ENCODE results near the gene UBASH3A. TPM values are rescaled to one million over a fixed set of nuclear protein-coding genes. Genes with fewer than 3 reads are reported as not detected.

The UBASH3A gene
- total RNA-seq, 6 experiments from 2014 or later, result 0.12 to 0.50 (median 0.15) TPM

DNA sequence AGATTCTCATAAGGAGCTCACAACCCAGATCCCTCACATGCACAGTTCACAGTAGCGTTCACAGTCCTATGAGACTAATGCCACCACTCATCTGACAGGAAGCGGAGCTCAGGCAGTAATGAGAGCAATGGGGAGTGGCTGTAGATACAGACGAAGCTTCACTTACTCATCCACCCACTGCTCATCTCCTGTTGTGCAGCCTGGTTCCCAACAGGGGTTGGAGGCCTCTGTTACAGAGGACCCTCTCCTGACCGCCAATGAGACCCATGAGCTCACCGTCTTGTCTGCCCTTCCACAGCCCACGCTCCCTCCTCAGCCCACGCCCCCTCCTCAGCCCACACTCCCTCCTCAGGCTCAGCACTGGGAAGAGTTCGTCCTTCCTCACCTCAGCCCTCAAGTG is 52.8 kb downstream of the UBASH3A start:
- no peak for DNase-seq
- WGBS (ENCODE audit: insufficient coverage, low coverage, low lambda C conversion rate, missing lambda C conversion rate), result 71% methylated on average over 6 of the region's 8 CpGs
- H3K36me3 ChIP-seq, result no peaks in the 10 kb centered on the region
- peaks cover 0 to 1% (median under 1%) of the 10 kb centered on the region in 4 donors for H3K4me1 ChIP-seq
- peak in 1 of 4 donors; percentile 6 for ATAC-seq
- no peaks in the 10 kb centered on the region for H3K27me3 ChIP-seq
- H3K9me3 ChIP-seq, result no peaks in the 10 kb centered on the region
- H3K4me3 ChIP-seq, result no peak overlapping the region
- TF ChIP-seq, protein P1, sequence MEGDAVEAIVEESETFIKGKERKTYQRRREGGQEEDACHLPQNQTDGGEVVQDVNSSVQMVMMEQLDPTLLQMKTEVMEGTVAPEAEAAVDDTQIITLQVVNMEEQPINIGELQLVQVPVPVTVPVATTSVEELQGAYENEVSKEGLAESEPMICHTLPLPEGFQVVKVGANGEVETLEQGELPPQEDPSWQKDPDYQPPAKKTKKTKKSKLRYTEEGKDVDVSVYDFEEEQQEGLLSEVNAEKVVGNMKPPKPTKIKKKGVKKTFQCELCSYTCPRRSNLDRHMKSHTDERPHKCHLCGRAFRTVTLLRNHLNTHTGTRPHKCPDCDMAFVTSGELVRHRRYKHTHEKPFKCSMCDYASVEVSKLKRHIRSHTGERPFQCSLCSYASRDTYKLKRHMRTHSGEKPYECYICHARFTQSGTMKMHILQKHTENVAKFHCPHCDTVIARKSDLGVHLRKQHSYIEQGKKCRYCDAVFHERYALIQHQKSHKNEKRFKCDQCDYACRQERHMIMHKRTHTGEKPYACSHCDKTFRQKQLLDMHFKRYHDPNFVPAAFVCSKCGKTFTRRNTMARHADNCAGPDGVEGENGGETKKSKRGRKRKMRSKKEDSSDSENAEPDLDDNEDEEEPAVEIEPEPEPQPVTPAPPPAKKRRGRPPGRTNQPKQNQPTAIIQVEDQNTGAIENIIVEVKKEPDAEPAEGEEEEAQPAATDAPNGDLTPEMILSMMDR (IDR thresholded peaks at IDR 0.05), result no peak
- TF ChIP-seq POLR2A (IDR thresholded peaks at IDR 0.05), result no peak
- intact Hi-C loops (cut with DNase I), result no loop called here
- no peak overlapping the region for H3K27ac ChIP-seq

DNA sequence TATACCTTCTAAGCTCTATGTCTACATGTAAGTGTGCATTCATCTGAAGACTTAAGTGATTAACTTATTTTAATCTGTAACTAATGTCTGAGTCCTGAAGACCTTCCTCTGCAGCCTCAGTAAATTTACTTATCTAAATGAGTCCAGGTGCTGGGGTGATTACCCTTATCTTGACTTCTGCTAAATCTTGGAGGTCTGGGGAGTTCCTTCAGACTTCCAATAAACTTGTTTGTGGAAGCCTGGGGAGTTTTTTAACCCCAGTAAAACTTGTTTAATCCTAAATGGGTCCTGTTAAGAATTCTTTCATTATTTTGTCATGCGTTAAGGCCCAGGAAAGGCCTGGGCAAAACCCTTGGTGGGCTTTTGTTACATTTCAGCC is 55.4 kb downstream of the UBASH3A start:
- H3K27ac ChIP-seq, result no peak overlapping the region
- no peaks in the 10 kb centered on the region for H3K9me3 ChIP-seq
- 83% methylated on average over 1 of the region's 1 CpG for WGBS (ENCODE audit: insufficient coverage, low coverage, low lambda C conversion rate, missing lambda C conversion rate)

DNA sequence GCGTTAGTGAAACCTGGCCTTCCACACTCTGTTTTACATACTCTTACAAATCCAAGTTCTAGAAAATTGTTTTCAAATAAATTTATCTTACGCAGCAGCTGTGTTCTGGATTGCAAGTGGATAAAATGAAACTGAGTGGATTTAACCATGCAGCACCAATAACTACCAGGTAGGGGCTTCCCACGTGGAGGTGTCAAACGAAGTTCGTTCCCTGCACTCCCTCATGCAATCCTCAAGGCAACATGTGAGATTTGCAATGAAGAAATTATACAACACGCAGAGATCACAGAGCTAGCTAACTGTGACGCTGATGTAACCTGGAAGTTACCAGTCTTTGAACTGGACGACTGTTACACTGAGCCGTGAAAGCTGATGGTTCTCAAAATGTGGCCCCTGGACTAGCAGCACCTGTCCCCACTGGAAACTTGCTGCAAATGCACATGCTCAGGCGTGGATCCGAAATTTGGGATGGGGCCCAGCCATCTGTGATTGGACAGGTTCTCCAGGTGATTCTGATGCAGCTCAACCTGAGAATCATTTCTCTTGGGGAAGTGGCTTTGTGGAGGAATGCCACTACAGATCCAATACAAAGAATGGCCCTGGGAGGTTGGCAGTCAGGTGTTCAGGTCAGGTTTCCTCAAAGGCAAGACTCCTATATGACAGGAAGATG is 56.0 kb downstream of the UBASH3A start:
- Histone ChIP-seq H3K27ac (no peak overlapping the region), H3K36me3 (no peaks in the 10 kb centered on the region), H3K27me3 (no peaks in the 10 kb centered on the region), H3K9me3 (no peaks in the 10 kb centered on the region), H3K4me3 (no peak overlapping the region), H3K4me1 (peaks cover 0 to 28% (median 12%) of the 10 kb centered on the region in 4 donors)
- 74% methylated on average over 7 of the region's 11 CpGs for WGBS (ENCODE audit: insufficient coverage, low coverage, low lambda C conversion rate, missing lambda C conversion rate)
- intact Hi-C loops (cut with DNase I), result no loop called here
- DNase-seq (peak in 2 of 3 donors; percentile 11 to 35), ATAC-seq (no peak)
- TF ChIP-seq POLR2A (IDR thresholded peaks at IDR 0.05), result no peak
- TF ChIP-seq, protein P1 (IDR thresholded peaks at IDR 0.05), result no peak

More for the DNA sequence above, 55.4 kb downstream of the UBASH3A start:
- Histone ChIP-seq H3K4me1 (peaks cover 0 to 22% (median 9%) of the 10 kb centered on the region in 4 donors), H3K27me3 (no peaks in the 10 kb centered on the region), H3K4me3 (no peak overlapping the region), H3K36me3 (no peaks in the 10 kb centered on the region)
- DNase-seq, result no peak
- no peak for ATAC-seq
- no peak for TF ChIP-seq POLR2A (IDR thresholded peaks at IDR 0.05)
- TF ChIP-seq, protein P1 (IDR thresholded peaks at IDR 0.05), result no peak
- intact Hi-C loops (cut with DNase I), result no loop called here

DNA sequence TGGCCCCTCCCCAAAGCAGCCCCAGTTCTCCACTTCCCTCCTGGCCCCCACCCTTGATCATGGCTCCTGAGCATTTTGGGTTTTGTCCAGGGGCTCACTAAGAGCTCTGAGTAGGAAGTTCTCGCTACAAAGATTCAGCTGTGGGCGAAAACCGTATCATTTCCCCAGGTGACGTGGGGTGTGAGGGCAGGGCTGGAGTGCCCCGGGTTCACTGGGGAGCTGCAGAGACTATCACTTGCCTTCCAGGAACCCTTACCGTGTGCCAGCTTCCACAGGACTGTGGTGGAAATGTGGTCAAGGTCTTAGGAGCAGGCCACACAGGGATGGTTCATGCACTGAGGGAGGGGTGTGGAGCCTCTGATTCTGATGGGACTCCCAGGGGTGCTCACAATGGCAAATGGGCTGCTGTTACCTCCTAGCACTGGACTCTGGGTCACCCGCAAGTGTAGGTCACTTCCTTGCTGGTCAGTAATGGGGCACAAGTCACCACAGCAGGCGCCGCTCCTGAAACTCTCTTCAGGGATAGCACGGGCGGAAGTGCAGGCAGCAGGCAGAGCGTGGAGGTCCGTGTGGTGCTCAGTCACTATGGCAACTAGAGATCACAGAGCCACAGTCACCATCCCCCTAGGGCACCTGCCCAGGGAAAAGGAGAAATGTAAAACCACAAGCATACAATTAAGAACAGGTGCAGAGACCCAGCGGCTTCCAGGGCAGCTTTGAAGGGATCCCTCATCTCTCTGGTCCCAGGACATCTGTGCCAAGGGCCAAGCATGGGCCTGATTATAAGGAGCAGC is 56.9 kb downstream of the UBASH3A start:
- Histone ChIP-seq H3K4me1 (peaks cover 0 to 37% (median 17%) of the 10 kb centered on the region in 4 donors), H3K4me3 (no peak overlapping the region), H3K36me3 (no peaks in the 10 kb centered on the region), H3K27ac (no peak overlapping the region), H3K9me3 (no peaks in the 10 kb centered on the region), H3K27me3 (no peaks in the 10 kb centered on the region)
- TF ChIP-seq, protein P1 (IDR thresholded peaks at IDR 0.05), result no peak
- no peak for TF ChIP-seq POLR2A (IDR thresholded peaks at IDR 0.05)
- 80% methylated on average over 2 of the region's 14 CpGs for WGBS (ENCODE audit: insufficient coverage, low coverage, low lambda C conversion rate, missing lambda C conversion rate)
- intact Hi-C loops (cut with DNase I), result no loop called here
- ATAC-seq (no peak), DNase-seq (peak in 2 of 3 donors; percentile 40 to 43)
